H9 (cell line): ENCODE measurements around the gene CD200. TPM values are rescaled to one million over a fixed set of nuclear protein-coding genes. Genes with fewer than 3 reads are reported as not detected.

ENCODE experiments used
- DNase-seq: peaks from one replicate; pipeline ENCODE4 v3.0.0-alpha.2; 2017
- H2AFZ ChIP-seq: one replicate; pipeline ENCODE4 v1.6.1; 2013; ENCODE audit warnings: mild to moderate bottlenecking, low read length, control low read depth, moderate library complexity
- H2AK5ac ChIP-seq: 2 replicates; pipeline ENCODE4 v1.6.1; 2013; ENCODE audit warnings: low read length, control low read depth, mixed read lengths; ENCODE audit not compliant: insufficient read length
- H2BK120ac ChIP-seq: one replicate; pipeline ENCODE4 v1.6.1; 2013; ENCODE audit warnings: low read depth, mild to moderate bottlenecking, low read length, control low read depth, inconsistent platforms; ENCODE audit not compliant: poor library complexity, severe bottlenecking
- H2BK12ac ChIP-seq: 2 replicates; pipeline ENCODE4 v1.6.1; 2013; ENCODE audit warnings: low read length, control low read depth, mixed read lengths, low read depth; ENCODE audit not compliant: insufficient read length
- H2BK15ac ChIP-seq: 2 replicates; pipeline ENCODE4 v1.6.1; 2013; ENCODE audit warnings: low read depth, low read length, control low read depth
- H2BK20ac ChIP-seq: one replicate; pipeline ENCODE4 v1.6.1; 2013; ENCODE audit warnings: low read depth, mild to moderate bottlenecking, low read length, control low read depth, inconsistent platforms; ENCODE audit not compliant: poor library complexity, severe bottlenecking
- H2BK5ac ChIP-seq: 2 replicates; pipeline ENCODE4 v1.6.1; 2013; ENCODE audit warnings: low read length, control low read depth, mixed read lengths; ENCODE audit not compliant: insufficient read length
- H3K14ac ChIP-seq: 2 replicates; pipeline ENCODE4 v1.6.1; 2013; ENCODE audit warnings: low read length, control low read depth; ENCODE audit not compliant: insufficient read depth
- H3K18ac ChIP-seq: 2 replicates; pipeline ENCODE4 v1.6.1; 2013; ENCODE audit warnings: low read depth, mild to moderate bottlenecking, mixed read lengths, low read length, control low read depth; ENCODE audit not compliant: insufficient read length
- H3K23ac ChIP-seq: 2 replicates; pipeline ENCODE4 v1.6.1; 2013; ENCODE audit warnings: low read length, control low read depth, mixed read lengths, low read depth; ENCODE audit not compliant: insufficient read length
- H3K23me2 ChIP-seq: 2 replicates; pipeline ENCODE4 v1.6.1; 2013; ENCODE audit warnings: low read depth, mild to moderate bottlenecking, mixed read lengths, low read length, control low read depth; ENCODE audit not compliant: insufficient read length, poor library complexity, severe bottlenecking
- H3K27ac ChIP-seq: 2 replicates; pipeline ENCODE4 v1.5.1; 2013; ENCODE audit warnings: low read length, control low read depth, mixed read lengths, low read depth; ENCODE audit not compliant: insufficient read length
- H3K27me3 ChIP-seq: 2 replicates; pipeline ENCODE4 v1.6.1; 2013; ENCODE audit warnings: low read length, control low read depth, inconsistent platforms; ENCODE audit not compliant: insufficient read depth
- H3K4ac ChIP-seq: 2 replicates; pipeline ENCODE4 v1.6.1; 2013; ENCODE audit warnings: low read depth, mild to moderate bottlenecking, control low read depth, inconsistent platforms, low read length, moderate library complexity
- H3K4me1 ChIP-seq: 2 replicates; pipeline ENCODE4 v1.6.1; 2013; ENCODE audit warnings: low read length, control low read depth, inconsistent platforms; ENCODE audit not compliant: insufficient read depth
- H3K4me2 ChIP-seq: 2 replicates; pipeline ENCODE4 v1.6.1; 2013; ENCODE audit warnings: low read length, control low read depth, mixed read lengths; ENCODE audit not compliant: insufficient read length, insufficient read depth
- H3K56ac ChIP-seq: 2 replicates; pipeline ENCODE4 v1.6.1; 2013; ENCODE audit warnings: low read depth, mild to moderate bottlenecking, mixed read lengths, low read length, control low read depth; ENCODE audit not compliant: insufficient read length
- H3K79me1 ChIP-seq: 2 replicates; pipeline ENCODE4 v1.6.1; 2013; ENCODE audit warnings: low read depth, mild to moderate bottlenecking, moderate library complexity, low read length, control low read depth, inconsistent platforms; ENCODE audit not compliant: insufficient read depth, poor library complexity, severe bottlenecking
- H3K79me2 ChIP-seq: 2 replicates; pipeline ENCODE4 v1.6.1; 2013; ENCODE audit warnings: low read length, control low read depth, inconsistent platforms; ENCODE audit not compliant: insufficient read depth
- H3K9ac ChIP-seq: 2 replicates; pipeline ENCODE4 v1.6.1; 2013; ENCODE audit warnings: low read length, control low read depth, mixed read lengths; ENCODE audit not compliant: insufficient read length; ENCODE audit errors: extremely low read depth
- H3K9me3 ChIP-seq: one replicate; pipeline ENCODE4 v1.6.1; 2013; ENCODE audit warnings: low read depth, low read length, inconsistent platforms; ENCODE audit not compliant: control insufficient read depth
- H3T11ph ChIP-seq: one replicate; pipeline ENCODE4 v1.6.1; 2013; ENCODE audit warnings: mild to moderate bottlenecking, low read length, control low read depth, inconsistent platforms
- H4K20me1 ChIP-seq: one replicate; pipeline ENCODE4 v1.6.1; 2013; ENCODE audit not compliant: control insufficient read depth, insufficient read length, insufficient read depth
- H4K5ac ChIP-seq: 2 replicates; pipeline ENCODE4 v1.6.1; 2013; ENCODE audit warnings: low read depth, mild to moderate bottlenecking, mixed read lengths, low read length, control low read depth; ENCODE audit not compliant: insufficient read length
- H4K8ac ChIP-seq: replicated peaks from 2 replicates; pipeline ENCODE4 v1.6.1; 2013; ENCODE audit warnings: low read length, control low read depth, mixed read lengths, low read depth; ENCODE audit not compliant: insufficient read length
- H4K91ac ChIP-seq: 2 replicates; pipeline ENCODE4 v1.6.1; 2013; ENCODE audit warnings: low read depth, mild to moderate bottlenecking, moderate library complexity, mixed read lengths, low read length, control low read depth; ENCODE audit not compliant: insufficient read length
- H3K27ac Mint-ChIP-seq, 3 experiments: 2 replicates in 2 of 3; 3 replicates in 1 of 3; pipeline ENCODE4 v1.8.0; 2020 to 2021; ENCODE audit warnings: mixed read lengths in 3 of 3, mild to moderate bottlenecking in 1 of 3, moderate library complexity in 1 of 3
- H3K27me3 Mint-ChIP-seq: 2 replicates; pipeline ENCODE4 v1.8.0; 2021; ENCODE audit warnings: low read depth, mild to moderate bottlenecking, moderate library complexity, mixed read lengths
- H3K36me3 Mint-ChIP-seq, 3 experiments: 2 replicates in 2 of 3; 3 replicates in 1 of 3; pipeline ENCODE4 v1.8.0; 2020 to 2021; ENCODE audit warnings: low read depth in 3 of 3, mixed read lengths in 3 of 3; ENCODE audit not compliant: insufficient read depth in 1 of 3
- H3K4me1 Mint-ChIP-seq, 2 experiments: 2 replicates each; pipeline ENCODE4 v1.8.0; 2020; ENCODE audit warnings: mixed read lengths in 2 of 2
- H3K4me3 Mint-ChIP-seq, 2 experiments: 2 replicates in 1 of 2; 3 replicates in 1 of 2; pipeline ENCODE4 v1.8.0; 2020 to 2021; ENCODE audit warnings: mild to moderate bottlenecking in 2 of 2, mixed read lengths in 2 of 2, moderate library complexity in 1 of 2
- H3K9me3 Mint-ChIP-seq, 2 experiments: 2 replicates in 1 of 2; 3 replicates in 1 of 2; pipeline ENCODE4 v1.8.0; 2020; ENCODE audit warnings: mild to moderate bottlenecking in 2 of 2, mixed read lengths in 2 of 2, moderate library complexity in 1 of 2
- WGBS: extraction: QIAGEN DNeasy Blood & Tissue Kit; methylation state at CpG from one replicate; pipeline ENCODE4 v1.1.7; 2013; ENCODE audit warnings: missing lambda C conversion rate, low lambda C conversion rate, mixed read lengths; ENCODE audit not compliant: insufficient read length; ENCODE audit errors: extremely low coverage; 5-methylcytosine and 5-hydroxymethylcytosine counted together
- total RNA-seq: library from RNA; stranded (reverse); gene quantifications from 2 replicates; pipeline ENCODE4 v1.2.1, GENCODE V29; 2021
- TF ChIP-seq, protein P1 (sequence below): fragments of 200-600 bp; sonication (generic); conservative IDR thresholded peaks from 3 replicates; pipeline ENCODE4 v1.8.0; 2021; ENCODE audit warnings: antibody characterized with exemption, mild to moderate bottlenecking

The CD200 gene
- total RNA-seq, 1 experiment from 2014 or later = 51.6 TPM

DNA sequence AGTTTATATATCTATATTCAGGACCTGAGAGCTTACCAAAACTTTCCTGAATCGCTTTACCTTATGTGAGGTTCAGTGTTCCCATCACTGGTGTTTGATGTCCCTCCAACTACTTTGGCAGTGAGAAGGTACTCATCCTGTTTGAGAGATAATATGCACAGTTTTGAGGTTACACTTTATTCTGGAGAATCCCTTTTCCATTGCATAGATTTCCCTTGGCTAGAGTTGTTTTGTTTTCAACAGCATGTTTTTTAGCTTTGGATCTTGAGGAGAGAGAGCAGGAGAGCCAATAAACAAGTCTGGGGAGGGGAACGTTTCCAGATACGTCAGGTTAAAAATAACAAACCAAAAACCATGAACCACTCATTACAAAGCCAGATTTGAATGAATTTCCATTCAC lies 33.6 kb downstream of the CD200 start:
- no CpG with 5 or more reads among the region's 3 CpGs for WGBS
- TF ChIP-seq, protein P1, sequence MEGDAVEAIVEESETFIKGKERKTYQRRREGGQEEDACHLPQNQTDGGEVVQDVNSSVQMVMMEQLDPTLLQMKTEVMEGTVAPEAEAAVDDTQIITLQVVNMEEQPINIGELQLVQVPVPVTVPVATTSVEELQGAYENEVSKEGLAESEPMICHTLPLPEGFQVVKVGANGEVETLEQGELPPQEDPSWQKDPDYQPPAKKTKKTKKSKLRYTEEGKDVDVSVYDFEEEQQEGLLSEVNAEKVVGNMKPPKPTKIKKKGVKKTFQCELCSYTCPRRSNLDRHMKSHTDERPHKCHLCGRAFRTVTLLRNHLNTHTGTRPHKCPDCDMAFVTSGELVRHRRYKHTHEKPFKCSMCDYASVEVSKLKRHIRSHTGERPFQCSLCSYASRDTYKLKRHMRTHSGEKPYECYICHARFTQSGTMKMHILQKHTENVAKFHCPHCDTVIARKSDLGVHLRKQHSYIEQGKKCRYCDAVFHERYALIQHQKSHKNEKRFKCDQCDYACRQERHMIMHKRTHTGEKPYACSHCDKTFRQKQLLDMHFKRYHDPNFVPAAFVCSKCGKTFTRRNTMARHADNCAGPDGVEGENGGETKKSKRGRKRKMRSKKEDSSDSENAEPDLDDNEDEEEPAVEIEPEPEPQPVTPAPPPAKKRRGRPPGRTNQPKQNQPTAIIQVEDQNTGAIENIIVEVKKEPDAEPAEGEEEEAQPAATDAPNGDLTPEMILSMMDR = no peak
- H4K5ac ChIP-seq = no peak overlapping the region
- no peak overlapping the region for H3K18ac ChIP-seq
- no peak overlapping the region for H3K23ac ChIP-seq
- no peak overlapping the region for H2AFZ ChIP-seq
- peak overlapping the region; percentile 30 for H3K27ac ChIP-seq
- H3K4me1 ChIP-seq = no peaks in the 10 kb centered on the region
- no peak overlapping the region for H2BK5ac ChIP-seq
- no peak overlapping the region for H2BK120ac ChIP-seq
- H2BK12ac ChIP-seq = no peak overlapping the region
- H2BK15ac ChIP-seq = no peak overlapping the region
- H3K4me3 Mint-ChIP-seq = no peak overlapping the region
- H3K9me3 Mint-ChIP-seq = no peaks in the 10 kb centered on the region
- no peaks in the 10 kb centered on the region for H3K27me3 ChIP-seq
- no peak overlapping the region for H3T11ph ChIP-seq
- H3K79me1 ChIP-seq = no peaks in the 10 kb centered on the region
- DNase-seq = no peak
- peaks cover 23 to 39% (median 31%) of the 10 kb centered on the region in 3 experiments; a peak in 6 of 7 replicates for H3K36me3 Mint-ChIP-seq
- H3K79me2 ChIP-seq = no peaks in the 10 kb centered on the region
- H4K91ac ChIP-seq = no peak overlapping the region
- no peak overlapping the region for H2AK5ac ChIP-seq
- no peak overlapping the region for H3K14ac ChIP-seq
- H3K9ac ChIP-seq = no peak overlapping the region
- peak overlapping the region; percentile 14 to 37 (median 29); a peak in 5 of 7 replicates for H3K27ac Mint-ChIP-seq
- no peak overlapping the region for H2BK20ac ChIP-seq
- H3K23me2 ChIP-seq = no peaks in the 10 kb centered on the region
- no peaks in the 10 kb centered on the region for H3K9me3 ChIP-seq
- H3K4me1 Mint-ChIP-seq = peaks cover 10 to 14% of the 10 kb centered on the region in 2 experiments; a peak in 3 of 4 replicates
- H4K20me1 ChIP-seq = no peaks in the 10 kb centered on the region
- no peak overlapping the region for H3K56ac ChIP-seq
- no peak overlapping the region for H3K4me2 ChIP-seq
- no peaks in the 10 kb centered on the region for H3K27me3 Mint-ChIP-seq
- H4K8ac ChIP-seq = no peak overlapping the region
- H3K4ac ChIP-seq = no peak overlapping the region
